ENCODE measurements around the gene SGPL1. TPM values are rescaled to one million over a fixed set of nuclear protein-coding genes. Genes with fewer than 3 reads are reported as not detected.
A peak's percentile ranks its signal among the peaks of the same experiment; 100 is the strongest.
"Not testable (repeated sequence)": the region's sequence is repeated elsewhere in the genome, so short reads cannot be mapped to it uniquely, and the experiment has no call there.

SGPL1 gene
- total RNA-seq, 1 donor from 2014 or later: 38.1 TPM

DNA sequence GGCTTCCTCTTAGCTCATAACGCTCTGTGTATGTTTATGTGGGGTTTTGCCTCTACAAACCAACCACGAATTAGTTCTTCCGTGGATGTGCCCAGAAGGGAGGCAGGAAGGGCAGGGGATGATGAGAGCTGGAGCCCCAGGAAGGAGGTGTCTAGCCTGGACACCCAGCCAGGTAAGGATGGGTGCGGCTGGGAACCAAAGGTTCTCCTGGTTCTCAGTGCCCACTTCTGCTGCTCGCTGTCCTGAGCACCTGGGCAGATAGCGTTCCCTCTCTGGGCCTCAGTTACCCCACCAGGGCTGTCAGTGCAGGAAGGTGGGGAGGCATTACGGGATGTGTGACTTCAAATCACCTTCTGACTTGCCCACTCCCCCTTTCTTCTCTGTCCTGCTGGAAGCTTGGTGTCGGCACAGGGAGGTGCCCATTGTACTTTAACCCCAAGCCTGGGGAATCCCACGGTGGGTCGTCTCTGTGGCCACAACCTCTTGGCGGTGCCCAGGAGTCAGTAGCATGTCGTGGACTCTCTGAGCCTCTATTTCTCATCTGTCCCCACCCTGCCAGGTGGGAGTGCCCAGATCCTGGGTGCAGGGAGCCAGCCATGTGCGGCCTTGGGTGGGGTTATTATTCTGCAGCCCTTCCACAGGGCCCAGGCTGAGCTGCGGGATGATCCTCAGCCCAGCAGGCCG, 91.3 kb downstream of the SGPL1 start:
- no peak for DNase-seq

DNA sequence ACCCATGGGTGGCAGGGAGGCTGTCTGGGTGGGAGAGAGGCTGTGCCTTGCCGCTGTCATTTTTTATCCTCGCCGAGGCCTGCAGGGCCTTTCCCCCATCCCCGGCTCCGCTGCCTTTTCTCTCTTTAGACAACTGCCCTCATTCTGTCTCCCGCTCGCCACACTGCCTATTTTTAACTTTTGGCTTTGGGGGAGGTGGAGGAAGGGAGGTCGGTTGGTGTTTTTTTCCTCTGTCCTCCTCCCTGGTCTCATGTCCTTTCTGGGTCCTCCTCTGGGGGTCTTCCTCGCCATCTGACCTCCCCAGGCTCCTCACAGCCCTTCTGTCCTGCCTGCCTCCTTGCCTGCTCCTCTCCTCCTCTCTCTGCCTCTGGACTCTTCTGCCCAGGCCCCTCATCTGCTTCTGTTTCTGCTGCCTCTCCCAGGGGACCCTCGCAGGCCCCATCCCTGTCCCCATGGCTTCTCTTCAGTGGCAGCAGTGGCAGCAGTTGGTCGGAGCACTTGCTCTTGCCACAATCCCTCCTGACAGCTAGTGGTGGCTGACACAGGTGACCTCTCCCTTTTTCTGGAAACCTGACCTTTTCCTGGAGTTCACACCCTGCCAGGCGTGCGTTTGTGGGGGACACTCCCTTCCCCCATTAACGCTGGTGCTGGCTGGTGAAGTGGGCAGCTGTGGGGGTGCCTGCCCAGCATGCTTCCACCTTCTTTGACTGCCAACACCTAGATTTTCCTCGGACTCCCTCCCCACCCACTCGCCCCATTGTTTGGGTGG, 92.1 kb downstream of the SGPL1 start:
- DNase-seq: no peak

DNA sequence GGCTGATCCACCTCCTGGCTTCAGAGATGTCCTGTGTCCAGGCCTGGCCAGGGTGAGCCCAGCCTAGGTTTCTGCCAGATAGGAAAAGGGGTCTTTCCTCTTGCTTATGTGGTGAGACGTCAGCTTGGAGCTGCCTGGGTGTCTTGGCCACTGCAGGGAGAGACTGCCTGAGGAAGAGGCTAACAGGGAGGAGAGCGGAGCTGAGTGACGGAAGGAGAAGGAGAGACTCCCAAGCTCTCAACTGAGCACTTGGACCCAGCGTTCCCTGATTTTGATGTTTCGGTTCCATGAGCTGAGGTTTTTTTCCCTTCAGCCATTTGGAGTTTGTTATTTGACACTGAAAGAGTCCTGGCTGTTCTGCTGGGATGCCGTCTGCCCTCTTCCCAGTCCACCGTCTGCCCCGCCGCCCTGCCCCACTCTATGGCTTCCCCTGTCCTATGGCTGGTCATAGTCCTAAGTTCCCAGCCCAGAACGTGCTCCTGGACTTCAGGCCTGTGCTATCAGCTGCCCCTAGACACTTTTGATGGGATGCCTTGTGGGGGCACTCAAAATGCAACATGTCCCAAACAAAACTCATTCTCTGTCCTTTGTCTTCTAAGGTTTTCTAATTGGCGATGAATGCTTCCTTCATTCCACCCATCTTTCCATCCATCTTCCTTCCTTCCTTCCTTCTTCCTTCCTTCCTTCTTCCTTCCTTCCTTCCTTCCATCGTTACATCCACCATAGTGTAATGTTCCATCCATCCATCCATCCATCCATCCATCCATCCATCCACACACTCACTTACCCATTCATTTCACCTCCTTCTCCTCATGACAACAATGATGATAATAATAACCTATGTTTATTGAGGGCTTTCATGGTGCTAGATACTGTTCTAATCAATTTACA, 92.9 kb downstream of the SGPL1 start:
- no peak for DNase-seq

GRCh38 chr10:70909326-70909935, 93.7 kb downstream of the SGPL1 start:
- DNase-seq: no peak

DNA sequence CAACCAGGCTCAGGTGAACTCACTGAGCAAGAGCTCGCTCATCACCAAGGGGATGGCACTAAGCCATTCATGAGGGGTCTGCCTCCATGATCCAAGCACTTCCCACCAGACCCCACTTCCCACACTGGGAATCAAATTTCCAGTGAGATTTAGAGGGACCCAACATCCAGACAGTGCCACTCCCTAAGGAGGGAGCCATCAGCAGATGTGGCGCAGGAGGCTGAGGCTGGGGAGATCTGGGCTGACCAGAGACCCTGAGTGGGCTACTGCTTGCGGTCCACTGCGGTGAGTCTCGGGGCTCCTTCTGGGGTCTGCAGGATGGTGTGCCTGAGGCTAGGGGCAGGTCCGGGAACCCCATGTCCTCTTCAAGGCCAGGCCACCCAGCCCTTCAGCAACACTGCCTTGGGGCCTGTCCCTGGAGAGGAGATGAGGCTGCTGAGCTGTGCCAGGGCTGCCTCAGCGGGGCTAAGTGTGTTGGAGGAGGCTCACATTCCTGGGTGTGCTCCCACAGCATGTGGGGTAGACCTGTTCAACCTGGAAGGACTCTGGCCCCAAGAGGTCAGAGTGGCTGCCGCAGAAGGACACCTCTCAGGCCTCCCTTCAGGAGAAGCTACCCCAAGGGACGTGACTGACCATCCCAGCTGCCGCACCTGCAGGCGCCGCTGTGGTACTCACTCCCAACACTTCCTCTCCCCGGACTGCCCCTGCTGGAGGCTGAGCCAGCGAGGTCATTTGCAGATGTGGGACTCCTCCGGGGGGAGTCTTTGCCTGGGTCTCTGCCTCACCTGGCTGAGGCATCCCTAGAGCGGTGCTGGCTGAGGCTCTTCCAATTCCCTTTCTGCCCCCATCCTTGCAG, 95.0 kb downstream of the SGPL1 start:
- DNase-seq: no peak

DNA sequence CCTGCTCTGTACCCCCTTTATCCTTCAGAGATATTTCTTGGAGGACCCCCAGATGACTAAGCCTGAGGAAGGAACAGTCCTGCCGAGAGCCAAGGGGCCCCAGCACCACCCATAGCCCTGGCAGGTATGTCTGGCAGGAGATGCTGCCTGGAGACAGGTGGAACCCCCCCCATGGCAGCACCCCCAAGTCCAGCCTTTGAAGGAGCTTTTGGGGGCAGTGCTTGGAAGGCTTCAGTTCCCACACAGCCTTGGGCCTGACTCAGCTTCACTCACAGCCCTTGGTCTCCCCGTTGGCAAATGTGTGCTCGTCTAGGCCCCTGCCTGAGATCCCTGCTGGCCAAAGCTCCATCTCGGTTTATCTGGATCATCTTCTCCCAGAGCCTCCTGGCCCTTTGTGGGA, 95.6 kb downstream of the SGPL1 start:
- DNase-seq: no peak

DNA sequence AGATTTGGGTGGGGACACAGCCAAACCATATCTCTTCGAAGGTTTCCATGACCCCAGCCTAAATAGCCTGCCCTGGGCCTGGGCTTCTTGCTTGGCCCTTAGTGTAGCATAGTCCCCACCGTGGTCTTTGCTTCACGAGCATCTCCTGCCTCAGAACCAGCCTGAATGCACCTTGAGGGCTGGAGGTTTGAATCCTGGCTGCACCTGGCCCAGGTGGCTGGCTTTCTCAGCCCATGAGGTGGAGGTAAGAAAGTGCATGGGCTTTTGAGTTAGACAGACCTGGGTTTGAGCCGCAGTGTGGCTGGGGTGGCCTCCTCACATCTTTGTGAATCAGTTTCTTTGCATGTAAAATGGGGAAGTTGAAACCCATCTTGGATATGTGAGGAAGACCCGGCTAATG, 96.8 kb downstream of the SGPL1 start:
- no peak for DNase-seq

GRCh38 chr10:70913191-70913892, 97.6 kb downstream of the SGPL1 start:
- DNase-seq: no peak

DNA sequence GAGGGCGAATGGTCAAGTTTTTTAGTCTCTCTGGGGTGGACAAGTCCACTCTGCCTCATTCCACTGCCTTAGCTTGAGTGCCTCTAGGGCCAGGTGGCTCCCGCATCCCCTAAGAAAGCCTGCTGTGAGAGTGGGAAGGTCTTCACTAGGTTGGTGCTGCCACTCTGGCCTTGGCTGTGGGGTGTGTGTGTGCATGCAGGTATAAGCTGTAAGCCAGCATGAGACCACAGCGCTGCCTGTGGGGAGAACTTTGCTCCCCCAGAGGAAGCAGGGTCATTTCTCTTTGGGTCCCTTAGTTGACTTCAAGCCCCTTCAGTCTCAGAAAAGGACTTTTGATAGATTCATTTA, 98.1 kb downstream of the SGPL1 start:
- DNase-seq: no peak

- DNase-seq: no peak
These were observed 98.6 kb downstream of the SGPL1 start for GRCh38 chr10:70914316-70914864.

GRCh38 chr10:70915206-70915605, 99.5 kb downstream of the SGPL1 start:
- no peak for DNase-seq

DNA sequence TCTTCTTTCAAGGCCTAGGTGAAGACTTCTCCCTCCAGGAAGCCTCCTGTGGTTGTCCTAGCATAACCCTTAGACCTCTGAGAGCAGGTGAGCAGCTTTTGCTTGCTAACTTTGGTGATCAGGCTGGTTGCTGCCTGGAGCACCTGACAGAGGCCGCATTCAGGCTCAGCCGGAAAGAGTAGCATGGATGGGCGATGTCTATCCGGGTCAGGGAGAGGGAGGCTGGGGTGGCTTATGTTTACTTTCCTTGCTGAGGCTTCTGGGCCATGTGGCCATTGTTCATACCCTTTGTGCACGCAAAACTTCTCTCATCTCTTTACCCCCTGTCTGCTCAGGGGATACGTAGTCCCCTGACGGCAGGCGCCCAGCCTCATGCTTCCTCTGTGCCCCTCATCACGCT, 100.1 kb downstream of the SGPL1 start:
- DNase-seq: no peak

- no peak for DNase-seq
These were observed 100.5 kb downstream of the SGPL1 start for GRCh38 chr10:70916241-70916640.

- no peak for DNase-seq
These were observed 101.5 kb downstream of the SGPL1 start for GRCh38 chr10:70917226-70917625.

- no peak for DNase-seq
These were observed 101.9 kb downstream of the SGPL1 start for GRCh38 chr10:70917635-70918034.

DNA sequence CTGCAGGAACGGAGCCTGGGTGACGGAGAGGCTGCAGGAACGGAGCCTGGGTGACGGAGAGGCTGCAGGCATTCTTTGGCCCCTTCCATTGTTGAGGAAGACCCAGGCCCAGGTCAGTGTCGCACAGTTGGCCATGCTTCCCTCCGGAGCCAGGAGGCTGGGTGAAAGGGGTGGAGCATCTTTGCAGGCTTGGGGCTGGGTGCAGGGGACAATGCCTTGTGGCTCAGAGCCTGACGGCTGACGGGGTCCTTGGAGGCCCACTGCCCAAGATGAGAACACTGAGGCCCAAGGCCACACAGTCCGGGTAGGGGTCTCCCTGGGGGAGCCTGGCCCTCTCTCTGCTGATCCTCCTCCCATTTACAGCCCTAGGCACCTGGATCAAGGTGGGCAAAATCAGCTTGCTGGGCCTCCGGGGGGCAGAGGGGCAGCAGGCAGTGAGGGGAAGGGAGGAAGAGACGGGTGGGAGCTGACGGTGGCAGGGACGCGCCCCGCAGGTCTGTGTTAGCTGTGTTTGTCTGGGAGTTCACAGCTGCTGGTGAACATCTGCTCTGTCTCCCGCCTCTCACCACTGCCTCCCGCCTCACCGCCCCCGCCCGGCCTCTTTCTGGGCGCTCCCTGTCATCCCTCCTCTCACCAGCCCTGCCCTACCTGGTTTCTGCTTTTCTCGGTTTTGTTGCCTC, 103.2 kb downstream of the SGPL1 start:
- peak; percentile 3 for DNase-seq

- DNase-seq: not testable (repeated sequence)
These were observed 104.2 kb downstream of the SGPL1 start for GRCh38 chr10:70919906-70920305.

GRCh38 chr10:70920519-70920918, 104.8 kb downstream of the SGPL1 start:
- no peak for DNase-seq

GRCh38 chr10:70921285-70921684, 105.5 kb downstream of the SGPL1 start:
- DNase-seq: peak; percentile 2

GRCh38 chr10:70923696-70924095, 107.9 kb downstream of the SGPL1 start:
- DNase-seq: no peak
